Kidney (tissue), 14 donors: ENCODE measurements around the gene MEGF11. TPM values are rescaled to one million over a fixed set of nuclear protein-coding genes. Genes with fewer than 3 reads are reported as not detected.

ENCODE experiments used
- DNase-seq, 5 donors: peaks; one replicate each; pipeline ENCODE4 v3.0.0-alpha.2; 2013 to 2020
- FAIRE-seq: peaks from 2 replicates; lab custom pipeline; 2012; peaks lifted over from hg19 to GRCh38; lab: Jason Lieb, UNC
- H3K27ac ChIP-seq, 2 donors: one replicate each; pipeline ENCODE4 v1.7.0; 2013; ENCODE audit warnings: low read depth in 2 of 2, low read length in 2 of 2, inconsistent platforms in 1 of 2
- H3K27me3 ChIP-seq: one replicate; pipeline ENCODE4 v1.7.1; 2013; ENCODE audit warnings: low read length, inconsistent platforms; ENCODE audit not compliant: control insufficient read depth, insufficient read depth
- H3K36me3 ChIP-seq, 3 donors: one replicate each; pipeline versions ENCODE4 v1.7.0 to v1.7.1; 2013; ENCODE audit warnings: low read length in 3 of 3, control low read depth in 1 of 3, inconsistent platforms in 1 of 3; ENCODE audit not compliant: insufficient read depth in 3 of 3, control insufficient read depth in 2 of 3
- H3K4me1 ChIP-seq, 3 donors: one replicate each; pipeline versions ENCODE4 v1.7.0 to v1.7.1; 2013; ENCODE audit warnings: low read length in 3 of 3, inconsistent platforms in 1 of 3, low read depth in 1 of 3; ENCODE audit not compliant: control insufficient read depth in 2 of 3, insufficient read depth in 2 of 3
- H3K4me3 ChIP-seq, 3 donors: one replicate each; pipeline versions ENCODE4 v1.7.0 to v1.8.1; 2013; ENCODE audit warnings: low read length in 3 of 3, control low read depth in 1 of 3, inconsistent platforms in 1 of 3
- H3K9ac ChIP-seq, 3 donors: one replicate each; pipeline versions ENCODE4 v1.7.0 to v1.7.1; 2013; ENCODE audit warnings: low read length in 3 of 3, control low read depth in 1 of 3, inconsistent platforms in 1 of 3
- H3K9me3 ChIP-seq, 3 donors: one replicate each; pipeline versions ENCODE4 v1.7.0 to v1.7.1; 2013; ENCODE audit warnings: low read length in 3 of 3, control low read depth in 1 of 3, inconsistent platforms in 1 of 3; ENCODE audit not compliant: control insufficient read depth in 2 of 3, insufficient read depth in 1 of 3
- CTCF ChIP-seq: IDR thresholded peaks from 3 replicates; pipeline ENCODE4 v1.5.1; 2012; ENCODE audit warnings: mild to moderate bottlenecking, moderate library complexity, borderline replicate concordance; ENCODE audit not compliant: insufficient read depth; ENCODE audit errors: extremely low read depth
- intact Hi-C: fragments of 100-400 bp; cut with DNase I; formaldehyde crosslinking; loops from one replicate; pipeline ENCODE4 v1.11.1; 2022
- polyA plus RNA-seq: library from polyadenylated mRNA; stranded (reverse); fragments of 350-450 nt; fragmentation: Illumina TruSeq; extraction: RNeasy Lipid Tissue Mini Kit (QIAGEN cat#74804); gene quantifications from one replicate; pipeline ENCODE4 v1.2.3, GENCODE V29; 2014; ENCODE audit warnings: low read depth, low replicate concordance; ENCODE audit not compliant: insufficient read depth
- total RNA-seq: library from RNA; stranded (reverse); fragmentation: NEBNext Ultra II Directional; extraction: Animal tissue kit (Norgen Biotek cat#: 25700); gene quantifications from one replicate; pipeline ENCODE4 v1.2.1, GENCODE V29; 2021
- donor health status: control.
- donor health status: control.
- donor health status: control.
- donor health status: control.
- donor health status: control.
- donor health status: DM: yes; HTN: yes; CAD: no.
- donor health status: Normal renal cell carcinoma (clear cell type).

MEGF11 gene
- total and polyA plus RNA-seq, 2 donors from 2014 or later: 10.4 to 41.8 TPM

DNA sequence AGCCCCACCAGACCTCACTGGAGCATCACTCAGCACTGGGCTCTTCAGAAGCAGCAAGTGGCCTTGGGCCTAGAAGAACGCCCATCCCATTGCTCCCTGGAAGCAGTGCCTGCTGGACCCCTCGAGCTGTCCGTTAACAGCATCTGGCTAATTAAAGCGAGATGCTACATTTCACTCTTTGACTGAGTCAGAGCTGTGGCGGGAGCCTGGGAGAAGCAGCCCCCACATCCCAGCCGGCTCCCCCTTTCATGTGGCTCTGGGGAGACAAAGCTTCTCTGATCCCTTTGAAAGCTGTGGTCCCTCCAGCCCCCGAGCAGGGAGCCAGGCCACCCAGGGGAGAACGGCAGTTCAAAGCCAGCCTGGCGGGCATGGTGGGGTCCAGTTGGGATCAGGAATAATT, 103.7 kb downstream of the MEGF11 start:
- Histone ChIP-seq H3K9me3 (no peaks in the 10 kb centered on the region), H3K4me1 (no peaks in the 10 kb centered on the region), H3K9ac (no peak overlapping the region), H3K27ac (no peak overlapping the region), H3K36me3 (no peaks in the 10 kb centered on the region), H3K4me3 (no peak overlapping the region), H3K27me3 (no peaks in the 10 kb centered on the region)
- FAIRE-seq: no peak
- intact Hi-C loops: no loop called here
- DNase-seq: no peak
- no peak for TF ChIP-seq CTCF

GRCh38 chr15:66148187-66148586, 105.4 kb downstream of the MEGF11 start:
- no peaks in the 10 kb centered on the region for H3K9me3 ChIP-seq
- TF ChIP-seq CTCF: no peak

GRCh38 chr15:66147440-66147839, 106.1 kb downstream of the MEGF11 start:
- FAIRE-seq (no peak), DNase-seq (no peak)
- TF ChIP-seq CTCF: no peak
- H3K36me3 ChIP-seq: no peaks in the 10 kb centered on the region
- no peaks in the 10 kb centered on the region for H3K9me3 ChIP-seq
- H3K4me3 ChIP-seq: no peak overlapping the region
- H3K27me3 ChIP-seq: no peaks in the 10 kb centered on the region
- intact Hi-C loops: no loop called here
- no peaks in the 10 kb centered on the region for H3K4me1 ChIP-seq
- H3K9ac ChIP-seq: no peak overlapping the region
- no peak overlapping the region for H3K27ac ChIP-seq

More at GRCh38 chr15:66148187-66148586, 105.4 kb downstream of the MEGF11 start:
- intact Hi-C loops: no loop called here
- Histone ChIP-seq H3K27me3 (no peaks in the 10 kb centered on the region), H3K4me3 (no peak overlapping the region), H3K36me3 (no peaks in the 10 kb centered on the region), H3K9ac (no peak overlapping the region), H3K4me1 (no peaks in the 10 kb centered on the region), H3K27ac (no peak overlapping the region)
- DNase-seq: no peak
- FAIRE-seq: no peak

GRCh38 chr15:66145726-66146182, 107.8 kb downstream of the MEGF11 start:
- Histone ChIP-seq H3K9me3 (no peaks in the 10 kb centered on the region), H3K4me3 (no peak overlapping the region), H3K27ac (no peak overlapping the region), H3K27me3 (no peaks in the 10 kb centered on the region), H3K36me3 (no peaks in the 10 kb centered on the region), H3K9ac (no peak overlapping the region), H3K4me1 (no peaks in the 10 kb centered on the region)
- FAIRE-seq: no peak
- TF ChIP-seq CTCF: no peak
- no peak for DNase-seq
- intact Hi-C loops: no loop called here
